Fibroblast of skin of abdomen (primary cell): ENCODE measurements around the gene CRYBG1.
A peak's percentile ranks its signal among the peaks of the same experiment; 100 is the strongest.
"Not testable (repeated sequence)": the region's sequence is repeated elsewhere in the genome, so short reads cannot be mapped to it uniquely, and the experiment has no call there.

ENCODE experiments used
- DNase-seq: peaks from one replicate; pipeline ENCODE4 v3.0.0-alpha.2; 2013

Gene CRYBG1

GRCh38 chr6:106529438-106529837 is 168.9 kb downstream of the CRYBG1 start:
- DNase-seq, result no peak

- DNase-seq, result no peak
These were observed 169.5 kb downstream of the CRYBG1 start for GRCh38 chr6:106530026-106530425.

GRCh38 chr6:106530502-106530901 is 170.0 kb downstream of the CRYBG1 start:
- peak; percentile 94 for DNase-seq

GRCh38 chr6:106533054-106533453 is 172.5 kb downstream of the CRYBG1 start:
- DNase-seq, result no peak

- DNase-seq, result no peak
These were observed 173.5 kb downstream of the CRYBG1 start for GRCh38 chr6:106534004-106534403.

GRCh38 chr6:106534564-106534982 is 174.1 kb downstream of the CRYBG1 start:
- DNase-seq, result no peak

- no peak for DNase-seq
These were observed 174.5 kb downstream of the CRYBG1 start for GRCh38 chr6:106535012-106535411.

- no peak for DNase-seq
These were observed 175.8 kb downstream of the CRYBG1 start for GRCh38 chr6:106536357-106536756.

- DNase-seq, result peak; percentile 57
These were observed 176.3 kb downstream of the CRYBG1 start for GRCh38 chr6:106536851-106537250.

GRCh38 chr6:106537662-106538061 is 177.1 kb downstream of the CRYBG1 start:
- no peak for DNase-seq

GRCh38 chr6:106538145-106538544 is 177.6 kb downstream of the CRYBG1 start:
- no peak for DNase-seq

GRCh38 chr6:106539936-106540335 is 179.4 kb downstream of the CRYBG1 start:
- DNase-seq, result no peak

GRCh38 chr6:106540432-106540831 is 179.9 kb downstream of the CRYBG1 start:
- DNase-seq, result no peak

GRCh38 chr6:106540907-106541306 is 180.4 kb downstream of the CRYBG1 start:
- DNase-seq, result no peak

GRCh38 chr6:106546261-106546690 is 185.8 kb downstream of the CRYBG1 start:
- DNase-seq, result peak; percentile 27

- DNase-seq, result peak; percentile 76
These were observed 186.3 kb downstream of the CRYBG1 start for GRCh38 chr6:106546691-106547414.

GRCh38 chr6:106547601-106548453 is 187.3 kb downstream of the CRYBG1 start:
- peak; percentile 89 for DNase-seq

- DNase-seq, result not testable (repeated sequence)
These were observed 188.5 kb downstream of the CRYBG1 start for GRCh38 chr6:106548926-106549455.

GRCh38 chr6:106549521-106549920 is 189.0 kb downstream of the CRYBG1 start:
- no peak for DNase-seq

- DNase-seq, result no peak
These were observed 190.6 kb downstream of the CRYBG1 start for GRCh38 chr6:106551155-106551554.

- no peak for DNase-seq
These were observed 192.9 kb downstream of the CRYBG1 start for GRCh38 chr6:106553440-106553839.

GRCh38 chr6:106555767-106556166 is 195.2 kb downstream of the CRYBG1 start:
- no peak for DNase-seq

GRCh38 chr6:106556368-106556960 is 195.9 kb downstream of the CRYBG1 start:
- peak; percentile 35 for DNase-seq
